ENCODE results near the gene TMEM154.

DNA sequence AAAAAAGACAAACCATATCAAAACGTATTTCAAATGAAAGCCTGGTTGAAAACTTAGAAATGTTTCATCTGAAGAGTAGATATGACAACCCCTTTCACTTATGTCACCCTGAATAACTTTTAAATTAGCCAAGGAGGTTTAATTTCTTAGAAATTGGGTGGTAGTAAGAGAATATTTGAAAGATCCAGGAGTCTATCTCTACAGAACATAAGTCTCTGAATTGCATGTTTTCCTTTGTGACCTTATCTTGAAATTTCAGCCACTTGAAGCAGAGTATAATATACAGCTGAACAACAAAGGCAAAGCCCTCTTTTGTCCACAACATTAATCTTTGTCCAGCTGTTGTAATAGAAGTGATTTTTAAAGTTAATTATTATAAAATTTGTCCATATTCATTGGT is 49.5 kb downstream of the TMEM154 start:
- TF ChIP-seq, protein P1, sequence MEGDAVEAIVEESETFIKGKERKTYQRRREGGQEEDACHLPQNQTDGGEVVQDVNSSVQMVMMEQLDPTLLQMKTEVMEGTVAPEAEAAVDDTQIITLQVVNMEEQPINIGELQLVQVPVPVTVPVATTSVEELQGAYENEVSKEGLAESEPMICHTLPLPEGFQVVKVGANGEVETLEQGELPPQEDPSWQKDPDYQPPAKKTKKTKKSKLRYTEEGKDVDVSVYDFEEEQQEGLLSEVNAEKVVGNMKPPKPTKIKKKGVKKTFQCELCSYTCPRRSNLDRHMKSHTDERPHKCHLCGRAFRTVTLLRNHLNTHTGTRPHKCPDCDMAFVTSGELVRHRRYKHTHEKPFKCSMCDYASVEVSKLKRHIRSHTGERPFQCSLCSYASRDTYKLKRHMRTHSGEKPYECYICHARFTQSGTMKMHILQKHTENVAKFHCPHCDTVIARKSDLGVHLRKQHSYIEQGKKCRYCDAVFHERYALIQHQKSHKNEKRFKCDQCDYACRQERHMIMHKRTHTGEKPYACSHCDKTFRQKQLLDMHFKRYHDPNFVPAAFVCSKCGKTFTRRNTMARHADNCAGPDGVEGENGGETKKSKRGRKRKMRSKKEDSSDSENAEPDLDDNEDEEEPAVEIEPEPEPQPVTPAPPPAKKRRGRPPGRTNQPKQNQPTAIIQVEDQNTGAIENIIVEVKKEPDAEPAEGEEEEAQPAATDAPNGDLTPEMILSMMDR (IDR thresholded peaks at IDR 0.05; ENCODE audit: low read depth, low read length), result no peak
- TF ChIP-seq MYC (IDR thresholded peaks at IDR 0.05; ENCODE audit: low read depth, low read length) (no peak), POLR2A (IDR thresholded peaks at IDR 0.05; ENCODE audit: extremely low read depth, insufficient read length) (no peak)
